ENCODE data around the gene SIM1. TPM values are rescaled to one million over a fixed set of nuclear protein-coding genes. Genes with fewer than 3 reads are reported as not detected.

SIM1 gene
- polyA plus RNA-seq, 3 donors, result 0.22 to 0.93 TPM; not detected in 1

GRCh38 chr6:100473182-100473581, 8.5 kb upstream of the SIM1 start:
- H3K27ac ChIP-seq (ENCODE audit: low read depth, low read length), result no peak overlapping the region
- WGBS, 3 donors, result 57 to 64% (median 63%) methylated on average over 1 of the region's 1 CpG

DNA sequence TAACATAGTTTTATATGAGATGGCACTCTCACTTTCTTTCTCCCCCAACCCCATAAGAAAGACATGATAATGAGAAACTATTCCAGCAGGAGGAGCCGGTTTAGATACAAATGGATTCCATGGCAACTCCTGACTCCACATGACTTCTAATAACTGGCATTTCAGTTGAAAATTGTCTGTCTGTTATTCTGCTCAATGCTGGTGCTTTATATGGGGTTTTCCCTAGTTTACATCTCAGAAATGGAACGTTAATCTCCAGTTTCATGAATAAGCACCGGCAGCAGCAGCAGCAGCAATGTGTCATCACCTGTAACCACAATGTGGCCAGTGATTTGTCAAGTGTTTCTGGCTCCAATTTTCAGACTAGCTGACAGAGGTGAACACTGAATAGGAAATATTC, 8.0 kb upstream of the SIM1 start:
- H3K27ac ChIP-seq (ENCODE audit: low read depth, low read length), result no peak overlapping the region
- 23 to 50% (median 26%) methylated on average over 3 of the region's 3 CpGs for WGBS, 3 donors

- 64 to 70% (median 69%) methylated on average over 5 of the region's 5 CpGs for WGBS, 3 donors
These were observed 5.8 kb upstream of the SIM1 start for GRCh38 chr6:100470422-100471120.

GRCh38 chr6:100469101-100469859, 4.6 kb upstream of the SIM1 start:
- WGBS, 3 donors, result 17 to 62% (median 17%) methylated on average over 39 to 44 of the region's 44 CpGs
- no peak overlapping the region for H3K27ac ChIP-seq (ENCODE audit: low read depth, low read length)

More at GRCh38 chr6:100470422-100471120, 5.8 kb upstream of the SIM1 start:
- no peak overlapping the region for H3K27ac ChIP-seq (ENCODE audit: low read depth, low read length)

DNA sequence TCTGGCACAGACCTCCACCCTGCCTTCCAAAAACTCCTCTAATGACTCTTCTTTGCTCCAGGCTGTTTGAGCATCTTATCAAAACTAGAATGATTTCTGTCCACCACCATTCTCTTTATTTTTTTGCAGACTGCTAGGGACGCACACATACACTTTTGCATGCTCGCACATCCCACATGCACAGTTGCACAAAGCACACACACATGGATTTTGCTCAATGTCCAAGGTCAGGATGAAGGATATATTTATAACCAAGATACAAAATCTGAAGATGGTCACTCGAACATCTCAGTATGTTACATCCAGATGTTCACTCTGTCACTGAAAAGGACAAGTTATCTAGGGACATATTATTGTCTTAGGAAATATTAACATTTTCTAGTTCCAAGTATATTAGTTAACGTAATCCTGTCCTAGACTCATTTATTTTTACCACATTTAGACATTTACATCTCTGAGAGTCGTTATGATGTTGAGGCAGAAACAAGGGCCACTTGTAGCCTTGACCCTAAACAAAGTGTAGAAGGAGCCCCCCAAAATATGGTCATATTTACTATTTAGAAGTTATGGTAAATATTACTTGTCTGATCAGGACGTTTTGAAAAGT, 3.4 kb upstream of the SIM1 start:
- no peak overlapping the region for H3K27ac ChIP-seq (ENCODE audit: low read depth, low read length)
- 30 to 68% (median 35%) methylated on average over 6 of the region's 6 CpGs for WGBS, 3 donors

- H3K27ac ChIP-seq (ENCODE audit: low read depth, low read length), result no peak overlapping the region
- 10 to 59% (median 11%) methylated on average over 49 of the region's 49 CpGs for WGBS, 3 donors
These were observed 2.7 kb upstream of the SIM1 start for GRCh38 chr6:100467129-100468015.

- H3K27ac ChIP-seq (ENCODE audit: low read depth, low read length), result no peak overlapping the region
- WGBS, 3 donors, result 5 to 43% (median 8%) methylated on average over 21 of the region's 21 CpGs
These were observed 1.8 kb upstream of the SIM1 start for GRCh38 chr6:100466410-100467128.

- no peak overlapping the region for H3K27ac ChIP-seq (ENCODE audit: low read depth, low read length)
- 11 to 44% (median 14%) methylated on average over 20 of the region's 20 CpGs for WGBS, 3 donors
These were observed 1.1 kb upstream of the SIM1 start for GRCh38 chr6:100465701-100466409.

DNA sequence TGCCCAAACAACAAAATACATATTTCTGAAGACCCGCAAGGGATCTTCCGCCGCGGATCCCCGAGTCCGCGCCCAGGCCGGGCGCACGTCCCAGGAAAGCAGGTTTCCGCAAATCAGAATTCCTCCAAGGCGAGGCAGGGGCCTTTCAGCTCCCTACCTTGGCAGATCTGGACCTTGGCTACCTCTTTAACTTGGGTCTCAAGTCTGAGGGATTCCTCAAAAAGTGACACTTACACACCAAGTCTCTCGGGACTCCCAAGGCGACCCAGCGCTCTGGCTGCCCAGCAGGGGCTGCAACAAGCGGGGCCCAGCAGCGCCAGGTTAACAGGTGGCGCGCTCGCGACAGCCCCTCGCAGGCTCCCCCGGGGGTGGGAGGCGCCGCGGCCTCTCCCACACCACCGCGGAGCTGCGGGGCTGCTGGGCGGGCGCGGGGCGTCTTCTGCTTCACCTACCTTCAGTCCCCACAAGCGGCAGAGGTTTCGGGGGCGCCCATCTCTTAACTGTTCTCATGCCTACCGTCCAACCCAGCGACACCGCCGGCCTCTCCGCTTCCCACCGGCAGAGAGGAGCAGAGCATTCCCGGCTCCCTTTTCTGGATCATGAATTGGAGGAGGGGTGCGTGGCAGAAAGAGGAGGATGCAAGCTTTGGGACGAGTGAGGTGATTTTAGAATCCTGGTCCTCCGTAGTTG, 414 bp downstream of the SIM1 start:
- H3K27ac ChIP-seq (ENCODE audit: low read depth, low read length), result no peak overlapping the region
- 4 to 9% (median 7%) methylated on average over 43 to 46 of the region's 46 CpGs for WGBS, 3 donors

DNA sequence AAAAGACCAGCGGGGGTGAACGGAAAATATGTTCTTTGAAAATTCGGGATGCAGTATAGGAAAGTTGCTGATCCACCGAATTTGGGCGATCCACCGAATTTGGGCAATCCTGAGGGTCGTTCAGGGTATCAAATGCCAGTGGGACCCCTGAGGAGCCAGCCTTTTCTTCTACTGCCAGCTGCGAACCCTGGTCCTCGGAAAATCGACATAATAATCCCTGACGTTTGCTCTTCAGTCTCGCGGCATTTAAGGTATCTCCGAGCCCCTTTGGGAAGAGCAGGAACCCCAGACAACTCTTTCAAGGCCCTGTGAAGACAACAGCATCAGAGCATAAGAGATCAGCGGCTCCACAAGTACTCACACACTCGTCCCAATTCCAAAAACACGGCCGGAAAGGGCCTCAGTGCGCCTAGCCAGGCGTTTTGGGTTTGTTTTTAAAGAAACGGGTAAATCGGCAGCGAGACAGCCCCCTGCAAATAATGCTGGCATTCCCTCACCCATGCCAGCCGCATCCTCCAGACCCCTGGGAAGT, 1.0 kb downstream of the SIM1 start:
- H3K27ac ChIP-seq (ENCODE audit: low read depth, low read length), result no peak overlapping the region
- WGBS, 3 donors, result 7 to 13% (median 8%) methylated on average over 24 of the region's 24 CpGs

DNA sequence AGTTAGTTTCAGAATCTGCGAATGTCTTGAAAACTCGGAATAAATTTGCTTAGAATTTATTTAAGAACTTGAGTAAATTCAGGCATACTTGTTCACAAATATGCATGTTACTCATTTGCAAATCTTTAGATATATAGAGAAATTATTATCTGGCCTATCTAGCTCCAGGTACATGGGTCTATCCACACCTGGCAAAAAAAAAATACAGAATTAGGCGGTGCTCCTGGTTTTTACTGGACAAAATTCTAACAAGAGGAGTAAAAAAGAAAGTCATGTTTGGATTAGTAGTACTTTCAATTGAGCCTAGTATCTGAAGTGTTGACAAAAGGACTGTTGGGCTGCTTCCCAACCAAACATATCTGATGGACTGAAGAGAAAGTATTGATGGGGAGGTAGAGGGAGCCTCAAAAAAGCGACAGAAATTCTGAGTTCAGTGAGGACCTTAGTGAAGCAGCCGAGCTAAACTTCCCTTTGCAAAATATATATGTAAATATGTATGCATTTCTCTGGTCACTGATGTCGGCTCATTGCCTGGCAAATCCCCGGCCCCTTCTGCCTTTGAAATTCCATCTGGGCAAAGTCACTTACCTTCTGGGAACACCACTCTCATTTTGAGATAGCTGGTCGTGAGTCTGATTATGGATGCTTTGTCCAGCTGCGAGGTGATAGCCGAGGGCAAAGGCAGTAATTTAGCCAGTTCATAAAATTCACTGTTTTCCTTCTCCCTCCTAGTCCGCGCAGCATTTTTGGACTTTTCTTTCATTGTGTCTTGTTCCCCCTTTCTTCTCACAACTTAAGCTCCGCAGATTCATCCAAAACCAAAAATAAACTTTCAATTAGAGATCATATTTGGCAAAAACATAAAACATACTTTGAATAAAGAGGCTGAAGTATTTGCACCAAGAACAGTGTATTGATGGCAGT, 1.8 kb downstream of the SIM1 start:
- 15 to 34% (median 16%) methylated on average over 13 of the region's 13 CpGs for WGBS, 3 donors
- H3K27ac ChIP-seq (ENCODE audit: low read depth, low read length), result no peak overlapping the region

DNA sequence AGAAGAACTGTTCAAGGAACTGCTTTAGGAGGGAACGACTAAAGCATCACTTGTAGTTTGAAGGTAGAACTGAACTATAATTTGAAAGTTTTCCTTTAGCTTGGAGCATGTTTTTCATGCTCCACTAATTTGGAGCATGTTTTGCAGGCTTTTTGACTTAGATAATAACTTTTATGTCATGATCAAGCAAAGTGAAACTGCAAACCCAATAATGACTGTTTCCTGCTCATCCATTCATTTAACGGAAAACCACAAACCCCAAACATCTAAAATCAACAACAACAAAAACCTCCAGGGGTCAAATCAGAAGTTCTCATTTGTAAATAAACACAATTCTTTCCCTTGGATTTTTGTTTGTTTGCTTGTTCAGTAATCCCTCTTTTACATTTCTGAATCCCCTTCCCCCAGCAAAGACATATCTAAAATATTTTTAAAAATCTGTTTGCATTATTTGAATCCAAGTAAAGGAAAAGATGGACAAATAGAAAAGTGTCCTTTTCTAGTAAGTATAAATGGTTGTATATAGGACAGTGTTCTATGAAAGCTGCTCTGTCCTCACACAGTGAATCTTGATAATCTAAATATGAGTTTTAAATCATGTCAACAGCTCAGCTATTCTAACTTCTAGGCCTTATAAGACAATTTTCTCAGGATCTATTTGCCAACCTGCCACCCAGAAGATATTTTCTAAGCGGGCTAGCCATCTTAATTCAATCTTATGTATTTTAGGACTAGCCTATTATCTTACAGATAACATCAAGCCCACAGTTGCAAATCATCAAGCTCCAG, 2.6 kb downstream of the SIM1 start:
- WGBS, 3 donors, result 10 to 44% (median 12%) methylated on average over 3 of the region's 3 CpGs
- H3K27ac ChIP-seq (ENCODE audit: low read depth, low read length), result no peak overlapping the region

GRCh38 chr6:100461278-100461916, 3.3 kb downstream of the SIM1 start:
- H3K27ac ChIP-seq (ENCODE audit: low read depth, low read length), result no peak overlapping the region
- 5 to 10% (median 9%) methylated on average over 29 of the region's 29 CpGs for WGBS, 3 donors

GRCh38 chr6:100460650-100461204, 4.0 kb downstream of the SIM1 start:
- 6 to 11% (median 7%) methylated on average over 9 of the region's 9 CpGs for WGBS, 3 donors
- no peak overlapping the region for H3K27ac ChIP-seq (ENCODE audit: low read depth, low read length)
